ENCODE data around the gene PPT2. TPM values are rescaled to one million over a fixed set of nuclear protein-coding genes. Genes with fewer than 3 reads are reported as not detected.

PPT2 gene
- total RNA-seq, 2 donors from 2014 or later = 18.6 to 32.9 TPM

- no peak for TF ChIP-seq POLR2AphosphoS5 (IDR thresholded peaks at IDR 0.05)
- TF ChIP-seq CTCF (IDR thresholded peaks at IDR 0.05) = no peak
- TF ChIP-seq POLR2A (IDR thresholded peaks at IDR 0.05) = no peak
- no peak for DNase-seq (ENCODE audit: low spot score)
- intact Hi-C loops (cut with DNase I) = loop anchor here (5.0 kb wide), 1 partner anchor 774 kb away; no protein-coding TSS in a partner anchor
- no peaks in the 10 kb centered on the region for H3K36me3 ChIP-seq
- no peaks in the 10 kb centered on the region for H3K4me1 ChIP-seq (replicated peaks)
- 71% methylated on average over 3 of the region's 3 CpGs for WGBS
- no peak overlapping the region for H3K27ac ChIP-seq
- no peak overlapping the region for H3K4me3 ChIP-seq
- H3K27me3 ChIP-seq (replicated peaks; ENCODE audit: insufficient read depth) = no peaks in the 10 kb centered on the region
- H3K9me3 ChIP-seq = no peaks in the 10 kb centered on the region
Observed at GRCh38 chr6:32198345-32198696, 44.4 kb downstream of the PPT2 start.

GRCh38 chr6:32198866-32199265 is 44.9 kb downstream of the PPT2 start:
- DNase-seq (ENCODE audit: low spot score) = no peak

GRCh38 chr6:32200711-32201475 is 47.0 kb downstream of the PPT2 start:
- no peak overlapping the region for H3K27ac ChIP-seq
- no peaks in the 10 kb centered on the region for H3K4me1 ChIP-seq (replicated peaks)
- WGBS = 92% methylated on average over 13 of the region's 13 CpGs
- no peaks in the 10 kb centered on the region for H3K9me3 ChIP-seq
- no peaks in the 10 kb centered on the region for H3K27me3 ChIP-seq (replicated peaks; ENCODE audit: insufficient read depth)
- H3K4me3 ChIP-seq = no peak overlapping the region
- intact Hi-C loops (cut with DNase I) = no loop called here
- H3K36me3 ChIP-seq = no peaks in the 10 kb centered on the region
- no peak for DNase-seq (ENCODE audit: low spot score)
- TF ChIP-seq POLR2A (IDR thresholded peaks at IDR 0.05) = no peak
- TF ChIP-seq CTCF (IDR thresholded peaks at IDR 0.05) = no peak
- no peak for TF ChIP-seq POLR2AphosphoS5 (IDR thresholded peaks at IDR 0.05)

More at GRCh38 chr6:32198866-32199265, 44.9 kb downstream of the PPT2 start:
- no peak overlapping the region for H3K27ac ChIP-seq
- H3K4me1 ChIP-seq (replicated peaks) = no peaks in the 10 kb centered on the region
- H3K9me3 ChIP-seq = no peaks in the 10 kb centered on the region
- WGBS = 90% methylated on average over 17 of the region's 17 CpGs
- no peaks in the 10 kb centered on the region for H3K36me3 ChIP-seq
- intact Hi-C loops (cut with DNase I) = loop anchor here (5.0 kb wide), 1 partner anchor 773 kb away; no protein-coding TSS in a partner anchor
- H3K4me3 ChIP-seq = no peak overlapping the region
- TF ChIP-seq POLR2A (IDR thresholded peaks at IDR 0.05) (no peak), POLR2AphosphoS5 (IDR thresholded peaks at IDR 0.05) (no peak), CTCF (IDR thresholded peaks at IDR 0.05) (no peak)
- no peaks in the 10 kb centered on the region for H3K27me3 ChIP-seq (replicated peaks; ENCODE audit: insufficient read depth)

- no peak for DNase-seq (ENCODE audit: low spot score)
- TF ChIP-seq POLR2A (IDR thresholded peaks at IDR 0.05) = no peak
- no peak for TF ChIP-seq POLR2AphosphoS5 (IDR thresholded peaks at IDR 0.05)
- no peak for TF ChIP-seq CTCF (IDR thresholded peaks at IDR 0.05)
- intact Hi-C loops (cut with DNase I) = no loop called here
Observed at GRCh38 chr6:32202186-32202585, 48.2 kb downstream of the PPT2 start.

More at GRCh38 chr6:32202186-32202585, 48.2 kb downstream of the PPT2 start:
- Histone ChIP-seq H3K4me1 (replicated peaks) (no peaks in the 10 kb centered on the region), H3K36me3 (no peaks in the 10 kb centered on the region), H3K27ac (no peak overlapping the region), H3K27me3 (replicated peaks; ENCODE audit: insufficient read depth) (no peaks in the 10 kb centered on the region), H3K9me3 (no peaks in the 10 kb centered on the region), H3K4me3 (no peak overlapping the region)
- 81% methylated on average over 9 of the region's 9 CpGs for WGBS

All from prostate gland (tissue), 2 donors.